NCI-H187 (cell line): ENCODE data around the gene NAA16.
"Not testable (repeated sequence)": the region's sequence is repeated elsewhere in the genome, so short reads cannot be mapped to it uniquely, and the experiment has no call there.

Source experiments
- DNase-seq, 2 experiments: peaks; one replicate each; lab custom pipeline; 2025; lab: John Stamatoyannopoulos, UW

NAA16 gene

DNA sequence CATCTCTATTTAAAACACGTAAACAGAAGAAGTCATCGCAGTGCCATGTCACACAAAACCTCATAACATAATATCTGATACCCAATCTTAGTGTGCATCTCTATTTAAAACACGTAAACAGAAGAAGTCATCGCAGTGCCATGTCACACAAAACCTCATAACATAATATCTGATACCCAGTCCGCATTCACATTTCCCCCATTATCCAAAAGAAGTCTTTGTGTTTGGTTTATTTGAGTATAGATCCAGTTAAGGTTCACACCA lies 45.2 kb downstream of the NAA16 start:
- not testable (repeated sequence) for DNase-seq

GRCh38 chr13:41356786-41357185 lies 45.7 kb downstream of the NAA16 start:
- no peak for DNase-seq

- DNase-seq, result no peak
Observed at GRCh38 chr13:41361491-41361890, 50.4 kb downstream of the NAA16 start.

- DNase-seq, result no peak
Observed at GRCh38 chr13:41364043-41364442, 53.0 kb downstream of the NAA16 start.

GRCh38 chr13:41365631-41366030 lies 54.6 kb downstream of the NAA16 start:
- no peak for DNase-seq

DNA sequence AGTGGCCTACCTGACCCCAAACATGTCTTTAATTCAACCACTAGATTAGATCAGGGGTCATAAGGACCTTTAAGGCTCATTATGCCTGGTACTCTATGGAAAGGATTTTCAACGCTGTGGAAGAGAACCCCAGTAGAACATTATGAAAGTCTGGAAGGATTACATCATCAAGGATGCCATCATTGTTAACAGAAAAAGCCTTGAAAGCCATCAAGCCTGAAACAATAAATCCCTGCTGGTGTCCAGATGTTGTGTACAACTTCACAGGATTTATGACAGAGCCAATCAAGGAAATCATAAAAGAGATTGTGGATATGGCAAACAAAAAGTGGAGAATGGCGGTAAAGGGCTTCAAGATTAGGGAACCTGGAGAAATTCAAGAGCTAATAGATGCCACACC lies 59.7 kb downstream of the NAA16 start:
- DNase-seq, result no peak

- no peak for DNase-seq
Observed at GRCh38 chr13:41377446-41377845, 66.4 kb downstream of the NAA16 start.

DNA sequence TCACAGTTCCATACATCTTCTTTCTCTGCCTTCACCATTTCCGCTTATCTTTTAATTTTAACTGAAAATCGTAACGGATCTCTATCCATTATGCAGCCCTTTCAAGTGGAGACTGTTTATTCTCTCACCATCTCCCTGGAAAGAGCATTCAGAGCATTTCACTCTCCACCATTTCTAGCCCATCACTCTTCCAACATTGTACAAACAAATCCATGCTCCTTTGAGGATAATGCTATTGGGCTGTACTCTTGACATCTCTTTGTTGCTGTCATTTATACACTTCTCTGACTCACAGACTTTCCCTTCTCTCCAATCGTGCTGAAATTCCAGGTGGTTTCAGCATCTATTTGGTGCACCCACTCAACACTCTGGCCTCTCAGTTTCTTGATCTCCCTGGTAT lies 71.4 kb downstream of the NAA16 start:
- no peak for DNase-seq

DNA sequence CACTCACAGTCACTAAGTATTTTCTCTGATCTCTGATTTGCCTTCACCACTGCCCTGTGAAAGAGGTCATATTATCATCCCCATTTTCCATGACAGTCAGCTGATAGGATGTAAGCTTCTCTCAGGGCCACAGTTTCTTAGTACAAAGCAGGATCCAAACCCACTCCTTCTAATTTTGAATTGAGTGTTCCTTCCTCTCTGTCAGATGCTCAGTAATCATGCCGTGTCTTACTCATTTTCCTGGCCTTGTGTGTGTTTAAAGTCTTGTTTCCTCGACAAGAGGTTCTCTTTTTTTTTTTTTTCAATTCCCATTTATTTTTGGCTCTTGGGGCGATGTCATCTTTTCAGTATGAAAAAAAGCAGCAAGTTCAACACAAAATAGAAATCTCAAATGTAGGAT lies 72.3 kb downstream of the NAA16 start:
- DNase-seq, result no peak

- no peak for DNase-seq
Observed at GRCh38 chr13:41384749-41385503, 73.9 kb downstream of the NAA16 start.

GRCh38 chr13:41386211-41386610 lies 75.1 kb downstream of the NAA16 start:
- DNase-seq, result no peak

DNA sequence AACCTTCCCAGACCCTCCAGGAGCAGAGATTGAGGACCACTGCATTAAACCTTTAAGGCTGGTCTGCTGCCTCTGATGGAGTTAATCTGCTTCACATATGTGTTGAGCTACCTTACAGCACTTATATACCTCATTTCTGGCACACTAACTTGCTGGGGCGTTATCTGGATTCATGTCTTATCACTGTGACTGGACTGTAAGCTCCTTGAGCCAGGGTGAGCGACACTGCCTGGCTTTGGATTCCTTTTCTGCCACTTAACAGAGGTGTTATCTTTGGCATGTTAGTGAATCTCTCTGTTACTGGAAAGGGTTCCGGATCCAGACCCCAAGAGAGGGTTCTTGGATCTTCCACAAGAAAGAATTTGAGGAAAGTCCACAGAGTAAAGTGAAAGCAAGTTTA lies 76.5 kb downstream of the NAA16 start:
- no peak for DNase-seq

- no peak for DNase-seq
Observed at GRCh38 chr13:41388143-41388881, 77.2 kb downstream of the NAA16 start.

DNA sequence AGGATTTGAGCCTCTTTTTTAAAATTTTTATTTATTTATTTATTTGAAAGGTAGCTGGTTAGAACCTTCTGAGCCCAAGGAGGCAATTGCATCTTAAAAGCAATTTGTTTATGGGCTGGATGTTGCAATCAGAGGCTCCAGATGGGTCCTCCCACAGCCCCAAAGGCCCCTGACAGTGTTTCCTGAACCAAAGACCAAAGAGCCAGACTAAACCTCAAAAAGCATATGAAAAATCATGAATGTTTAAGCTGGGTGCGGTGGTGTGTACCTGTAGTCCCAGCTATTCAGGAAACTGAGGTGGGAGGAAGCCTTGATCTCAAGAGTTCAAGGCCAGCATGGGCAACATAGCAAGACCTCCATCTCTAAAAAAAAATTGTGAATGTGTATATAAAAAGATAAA lies 78.5 kb downstream of the NAA16 start:
- DNase-seq, result no peak

- no peak for DNase-seq
Observed at GRCh38 chr13:41394166-41394565, 83.1 kb downstream of the NAA16 start.

GRCh38 chr13:41398494-41399170 lies 87.6 kb downstream of the NAA16 start:
- no peak for DNase-seq

- no peak for DNase-seq
Observed at GRCh38 chr13:41401366-41401765, 90.3 kb downstream of the NAA16 start.

GRCh38 chr13:41402691-41403511 lies 91.8 kb downstream of the NAA16 start:
- DNase-seq, result no peak

- no peak for DNase-seq
Observed at GRCh38 chr13:41403983-41404382, 92.9 kb downstream of the NAA16 start.

GRCh38 chr13:41405367-41405766 lies 94.3 kb downstream of the NAA16 start:
- DNase-seq, result no peak

DNA sequence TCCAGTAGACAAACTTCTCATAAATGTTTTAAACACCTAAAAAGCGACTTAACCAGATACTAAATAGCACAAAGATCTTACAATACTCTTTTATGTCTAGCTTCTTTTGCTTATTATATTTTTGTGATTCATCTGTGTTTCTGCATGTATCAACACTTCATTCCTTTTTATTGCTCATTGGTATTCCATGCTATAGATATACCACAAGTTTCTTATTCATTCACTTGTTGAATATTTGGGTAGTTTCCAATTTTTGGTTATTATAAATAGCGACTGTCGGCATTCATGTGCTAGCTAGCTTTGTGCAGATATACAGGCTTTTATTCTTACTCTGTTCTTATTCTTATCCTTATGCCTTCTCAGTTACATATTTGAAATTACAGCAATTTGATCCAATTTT lies 96.3 kb downstream of the NAA16 start:
- no peak for DNase-seq

GRCh38 chr13:41408121-41408520 lies 97.1 kb downstream of the NAA16 start:
- no peak for DNase-seq
